Keratinocyte (primary cell): ENCODE results near the gene GOLIM4. TPM values are rescaled to one million over a fixed set of nuclear protein-coding genes. Genes with fewer than 3 reads are reported as not detected.

ENCODE experiments used
- DNase-seq: peaks from one replicate; pipeline ENCODE4 v3.0.0-alpha.2; 2011; ENCODE audit warnings: low read depth, missing footprints, low spot score
- FAIRE-seq: peaks from 2 replicates; lab custom pipeline; 2011; peaks lifted over from hg19 to GRCh38; lab: Jason Lieb, UNC
- H2AFZ ChIP-seq: 2 replicates; pipeline ENCODE4 v1.6.0; 2012; ENCODE audit warnings: low read length, control low read depth, inconsistent platforms; ENCODE audit not compliant: control insufficient read depth
- H3K27ac ChIP-seq: 2 replicates; pipeline ENCODE4 v1.5.1; 2011; ENCODE audit warnings: low read length; ENCODE audit not compliant: control insufficient read depth, insufficient read depth
- H3K27me3 ChIP-seq: 3 replicates; pipeline ENCODE4 v1.6.0; 2011; ENCODE audit warnings: low read length; ENCODE audit not compliant: control insufficient read depth, insufficient read depth; ENCODE audit errors: extremely low read depth
- H3K36me3 ChIP-seq, 2 experiments: 2 replicates in 1 of 2; 3 replicates in 1 of 2; pipeline ENCODE4 v1.5.1; 2011; ENCODE audit warnings: low read length in 2 of 2, mild to moderate bottlenecking in 1 of 2; ENCODE audit not compliant: control insufficient read depth in 2 of 2, insufficient read depth in 2 of 2; ENCODE audit errors: extremely low read depth in 1 of 2
- H3K4me1 ChIP-seq: 3 replicates; pipeline ENCODE4 v1.5.1; 2011; ENCODE audit warnings: low read length; ENCODE audit not compliant: control insufficient read depth, insufficient read depth; ENCODE audit errors: extremely low read depth
- H3K4me2 ChIP-seq: 3 replicates; pipeline ENCODE4 v1.6.0; 2011; ENCODE audit warnings: low read depth, low read length; ENCODE audit not compliant: control insufficient read depth, insufficient read depth; ENCODE audit errors: extremely low read depth
- H3K4me3 ChIP-seq, 3 experiments: fragments of 200-600 bp in 1 of 3; sonication (generic) in 1 of 3; 2 replicates in 2 of 3; 3 replicates in 1 of 3; pipeline ENCODE4 v1.5.1; 2011 to 2016; ENCODE audit warnings: low read length in 3 of 3, mild to moderate bottlenecking in 3 of 3, control low read depth in 2 of 3, inconsistent platforms in 1 of 3, low read depth in 1 of 3, mixed read lengths in 1 of 3, mixed run types in 1 of 3, moderate library complexity in 1 of 3; ENCODE audit not compliant: control insufficient read depth in 2 of 3, insufficient read depth in 2 of 3; ENCODE audit errors: extremely low read depth in 1 of 3
- H3K79me2 ChIP-seq: 2 replicates; pipeline ENCODE4 v1.6.0; 2012; ENCODE audit warnings: low read length; ENCODE audit not compliant: control insufficient read depth, insufficient read depth
- H3K9ac ChIP-seq: 3 replicates; pipeline ENCODE4 v1.6.0; 2011; ENCODE audit warnings: low read length; ENCODE audit not compliant: control insufficient read depth, insufficient read depth; ENCODE audit errors: extremely low read depth
- H3K9me1 ChIP-seq: 3 replicates; pipeline ENCODE4 v1.6.0; 2011; ENCODE audit warnings: low read length; ENCODE audit not compliant: control insufficient read depth, insufficient read depth; ENCODE audit errors: extremely low read depth
- H3K9me3 ChIP-seq: 2 replicates; pipeline ENCODE4 v1.5.1; 2012; ENCODE audit warnings: low read depth, low read length; ENCODE audit not compliant: control insufficient read depth
- H4K20me1 ChIP-seq: 3 replicates; pipeline ENCODE4 v1.6.0; 2011; ENCODE audit warnings: low read length; ENCODE audit not compliant: control insufficient read depth, insufficient read depth; ENCODE audit errors: extremely low read depth
- CTCF ChIP-seq, 3 experiments: IDR thresholded peaks in 1 of 3; conservative IDR thresholded peaks in 1 of 3; optimal IDR thresholded peaks in 1 of 3; 2 replicates in 2 of 3; 3 replicates in 1 of 3; pipeline versions ENCODE3 to v1.5.1; 2011; ENCODE audit warnings: low read length in 3 of 3, mild to moderate bottlenecking in 3 of 3, moderate library complexity in 2 of 3, control low read depth in 1 of 3, inconsistent platforms in 1 of 3; ENCODE audit not compliant: insufficient read depth in 2 of 3; ENCODE audit errors: extremely low read depth in 1 of 3
- EZH2 ChIP-seq: IDR thresholded peaks from one replicate; pipeline ENCODE4 v1.6.1; 2012; ENCODE audit warnings: inconsistent platforms, mild to moderate bottlenecking, low read length, moderate library complexity
- dilution Hi-C: fragments of 300-500 bp; cut with MboI; formaldehyde crosslinking; loops from one replicate; pipeline ENCODE4 v1.7.0; 2020; ENCODE audit warnings: low sequenced_read_pairs; ENCODE audit not compliant: extremely low pct_ligation_motif_present
- polyA plus RNA-seq, 5 experiments: library from polyadenylated mRNA; depleted of rRNA in 3 of 5; stranded (reverse) in 3 of 5; stranded (forward) in 1 of 5; unstranded in 1 of 5; fragments of >200 nt; gene quantifications; 1 replicate in 1 of 5; 2 replicates in 3 of 5; 3 replicates in 1 of 5; pipeline versions ENCODE4 v1.2.1 to v1.2.3, GENCODE V29; 2011 to 2012; ENCODE audit warnings: missing spikeins in 2 of 5, low read depth in 1 of 5, low replicate concordance in 1 of 5

GOLIM4 gene
- polyA plus RNA-seq, 1 donor (not counting 4 experiments of a cell fraction or from before 2014, with no cell fraction given): 13.4 TPM

- H4K20me1 ChIP-seq: no peaks in the 10 kb centered on the region
- no peak overlapping the region for H3K27ac ChIP-seq
- no peak overlapping the region for H3K4me3 ChIP-seq
- H3K27me3 ChIP-seq: no peaks in the 10 kb centered on the region
- H3K9ac ChIP-seq: no peak overlapping the region
- no peak overlapping the region for H2AFZ ChIP-seq
- TF ChIP-seq EZH2 (no peak), CTCF (optimal IDR thresholded peaks at IDR 0.05 in 1 of 3, IDR thresholded peaks at IDR 0.05 in 1 of 3, conservative IDR thresholded peaks at IDR 0.05 in 1 of 3; ENCODE audit: extremely low read depth in 1 of 3, insufficient read depth in 2 of 3, low read length in 3 of 3) (no peak)
- peaks cover 54% of the 10 kb centered on the region for H3K79me2 ChIP-seq
- H3K36me3 ChIP-seq: no peaks in the 10 kb centered on the region
- H3K4me1 ChIP-seq: peaks cover 5% of the 10 kb centered on the region
- H3K9me3 ChIP-seq: no peaks in the 10 kb centered on the region
- DNase-seq (no peak), FAIRE-seq (no peak)
- H3K4me2 ChIP-seq: no peak overlapping the region
- H3K9me1 ChIP-seq: no peaks in the 10 kb centered on the region
- dilution Hi-C loops: no loop called here
Measured at GRCh38 chr3:168081856-168082255, 13.9 kb downstream of the GOLIM4 start.

- DNase-seq (no peak), FAIRE-seq (no peak)
- dilution Hi-C loops: no loop called here
Measured at GRCh38 chr3:168081171-168081771, 14.5 kb downstream of the GOLIM4 start.

More at GRCh38 chr3:168081171-168081771, 14.5 kb downstream of the GOLIM4 start:
- Histone ChIP-seq H3K4me3 (no peak overlapping the region), H4K20me1 (no peaks in the 10 kb centered on the region), H3K9ac (no peak overlapping the region), H3K27me3 (no peaks in the 10 kb centered on the region), H3K79me2 (peaks cover 49% of the 10 kb centered on the region), H3K27ac (no peak overlapping the region), H3K4me2 (no peak overlapping the region), H2AFZ (no peak overlapping the region), H3K9me3 (no peaks in the 10 kb centered on the region), H3K4me1 (peaks cover 7% of the 10 kb centered on the region), H3K36me3 (no peaks in the 10 kb centered on the region), H3K9me1 (no peaks in the 10 kb centered on the region)
- TF ChIP-seq CTCF (optimal IDR thresholded peaks at IDR 0.05 in 1 of 3, IDR thresholded peaks at IDR 0.05 in 1 of 3, conservative IDR thresholded peaks at IDR 0.05 in 1 of 3; ENCODE audit: extremely low read depth in 1 of 3, insufficient read depth in 2 of 3, low read length in 3 of 3) (no peak), EZH2 (no peak)
